ENCODE measurements around the gene VWF.

The VWF gene

GRCh38 chr12:6046511-6047180 is 77.8 kb downstream of the VWF start:
- no peaks in the 10 kb centered on the region for H3K9me3 ChIP-seq (ENCODE audit: low read length)
- no peak overlapping the region for H3K27ac ChIP-seq (ENCODE audit: low read depth, low read length, poor library complexity, severe bottlenecking)
- H2AFZ ChIP-seq (ENCODE audit: low read length) = no peak overlapping the region
- no peaks in the 10 kb centered on the region for H3K4me1 ChIP-seq (ENCODE audit: insufficient read depth, low read length, severe bottlenecking)
- no peaks in the 10 kb centered on the region for H3K79me2 ChIP-seq (ENCODE audit: insufficient read depth, low read length)
- H3F3A ChIP-seq (ENCODE audit: insufficient read depth, low read length) = no peaks in the 10 kb centered on the region
- peaks cover 17% of the 10 kb centered on the region; the same call in 1 of the 2 replicates for H3K27me3 ChIP-seq (ENCODE audit: insufficient read depth, low read length)
- H3K36me3 ChIP-seq (ENCODE audit: insufficient read depth, low read length) = no peaks in the 10 kb centered on the region
- TF ChIP-seq EZH2 (IDR thresholded peaks at IDR 0.05; ENCODE audit: borderline replicate concordance, low read length) (no peak), CTCF (IDR thresholded peaks at IDR 0.05; ENCODE audit: low read length) (no peak)
- H3K9me2 ChIP-seq (ENCODE audit: low read depth, low read length) = no peaks in the 10 kb centered on the region
- no peak overlapping the region for H3K9ac ChIP-seq (ENCODE audit: low read length)
- no peak overlapping the region for H3K4me3 ChIP-seq (ENCODE audit: low read depth, low read length, poor library complexity, severe bottlenecking)
- no peak overlapping the region for H3K4me2 ChIP-seq (ENCODE audit: low read length)
- no peaks in the 10 kb centered on the region for H4K20me1 ChIP-seq (ENCODE audit: insufficient read depth, low read length)

GRCh38 chr12:6045438-6045837 is 79.0 kb downstream of the VWF start:
- Histone ChIP-seq H3K9me3 (ENCODE audit: low read length) (no peaks in the 10 kb centered on the region), H3K27me3 (ENCODE audit: insufficient read depth, low read length) (peaks cover 17% of the 10 kb centered on the region; the same call in 1 of the 2 replicates), H3K9ac (ENCODE audit: low read length) (no peak overlapping the region), H4K20me1 (ENCODE audit: insufficient read depth, low read length) (no peaks in the 10 kb centered on the region), H3K9me2 (ENCODE audit: low read depth, low read length) (no peaks in the 10 kb centered on the region), H3K4me3 (ENCODE audit: low read depth, low read length, poor library complexity, severe bottlenecking) (no peak overlapping the region), H3K79me2 (ENCODE audit: insufficient read depth, low read length) (no peaks in the 10 kb centered on the region), H3K4me1 (ENCODE audit: insufficient read depth, low read length, severe bottlenecking) (no peaks in the 10 kb centered on the region), H3K4me2 (ENCODE audit: low read length) (no peak overlapping the region), H3F3A (ENCODE audit: insufficient read depth, low read length) (no peaks in the 10 kb centered on the region), H2AFZ (ENCODE audit: low read length) (no peak overlapping the region), H3K36me3 (ENCODE audit: insufficient read depth, low read length) (no peaks in the 10 kb centered on the region), H3K27ac (ENCODE audit: low read depth, low read length, poor library complexity, severe bottlenecking) (no peak overlapping the region)
- TF ChIP-seq EZH2 (IDR thresholded peaks at IDR 0.05; ENCODE audit: borderline replicate concordance, low read length) (no peak), CTCF (IDR thresholded peaks at IDR 0.05; ENCODE audit: low read length) (no peak)

GRCh38 chr12:6044082-6044481 is 80.4 kb downstream of the VWF start:
- no peaks in the 10 kb centered on the region for H4K20me1 ChIP-seq (ENCODE audit: insufficient read depth, low read length)
- TF ChIP-seq EZH2 (IDR thresholded peaks at IDR 0.05; ENCODE audit: borderline replicate concordance, low read length) (no peak), CTCF (IDR thresholded peaks at IDR 0.05; ENCODE audit: low read length) (no peak)
- no peak overlapping the region for H3K27ac ChIP-seq (ENCODE audit: low read depth, low read length, poor library complexity, severe bottlenecking)
- H3K9ac ChIP-seq (ENCODE audit: low read length) = no peak overlapping the region
- H3K79me2 ChIP-seq (ENCODE audit: insufficient read depth, low read length) = no peaks in the 10 kb centered on the region
- H3K9me3 ChIP-seq (ENCODE audit: low read length) = no peaks in the 10 kb centered on the region
- no peak overlapping the region for H3K4me2 ChIP-seq (ENCODE audit: low read length)
- no peaks in the 10 kb centered on the region for H3K36me3 ChIP-seq (ENCODE audit: insufficient read depth, low read length)
- H3F3A ChIP-seq (ENCODE audit: insufficient read depth, low read length) = no peaks in the 10 kb centered on the region
- no peak overlapping the region for H3K4me3 ChIP-seq (ENCODE audit: low read depth, low read length, poor library complexity, severe bottlenecking)
- H2AFZ ChIP-seq (ENCODE audit: low read length) = no peak overlapping the region
- no peaks in the 10 kb centered on the region for H3K9me2 ChIP-seq (ENCODE audit: low read depth, low read length)
- H3K4me1 ChIP-seq (ENCODE audit: insufficient read depth, low read length, severe bottlenecking) = no peaks in the 10 kb centered on the region
- peaks cover 15% of the 10 kb centered on the region; the same call in 1 of the 2 replicates for H3K27me3 ChIP-seq (ENCODE audit: insufficient read depth, low read length)

Data from OCI-LY1 (cell line).